Measurements from ENCODE around the gene FAR1.

Gene FAR1

DNA sequence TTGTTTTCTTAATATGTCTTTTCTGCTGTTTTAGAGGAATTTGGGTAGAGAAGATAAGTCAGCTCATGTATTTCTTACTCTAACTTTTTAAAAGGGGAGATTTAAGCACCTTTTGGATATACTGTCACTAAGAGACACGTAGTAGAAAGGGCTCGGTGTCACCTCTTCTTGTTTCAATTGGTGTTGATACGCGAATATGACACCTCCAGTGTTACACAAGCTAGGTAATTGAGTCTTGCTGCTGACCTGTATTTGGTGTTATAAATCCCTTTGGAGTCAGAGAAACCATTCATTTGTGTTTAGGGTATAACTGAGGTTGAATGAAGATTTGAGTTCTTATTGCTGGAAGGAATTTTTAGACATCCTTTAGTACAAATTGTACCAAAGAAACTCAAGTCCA lies 25.6 kb downstream of the FAR1 start:
- no peak overlapping the region for H3K27ac Mint-ChIP-seq
- no peak overlapping the region for H3K4me3 Mint-ChIP-seq
- TF ChIP-seq, protein P1, sequence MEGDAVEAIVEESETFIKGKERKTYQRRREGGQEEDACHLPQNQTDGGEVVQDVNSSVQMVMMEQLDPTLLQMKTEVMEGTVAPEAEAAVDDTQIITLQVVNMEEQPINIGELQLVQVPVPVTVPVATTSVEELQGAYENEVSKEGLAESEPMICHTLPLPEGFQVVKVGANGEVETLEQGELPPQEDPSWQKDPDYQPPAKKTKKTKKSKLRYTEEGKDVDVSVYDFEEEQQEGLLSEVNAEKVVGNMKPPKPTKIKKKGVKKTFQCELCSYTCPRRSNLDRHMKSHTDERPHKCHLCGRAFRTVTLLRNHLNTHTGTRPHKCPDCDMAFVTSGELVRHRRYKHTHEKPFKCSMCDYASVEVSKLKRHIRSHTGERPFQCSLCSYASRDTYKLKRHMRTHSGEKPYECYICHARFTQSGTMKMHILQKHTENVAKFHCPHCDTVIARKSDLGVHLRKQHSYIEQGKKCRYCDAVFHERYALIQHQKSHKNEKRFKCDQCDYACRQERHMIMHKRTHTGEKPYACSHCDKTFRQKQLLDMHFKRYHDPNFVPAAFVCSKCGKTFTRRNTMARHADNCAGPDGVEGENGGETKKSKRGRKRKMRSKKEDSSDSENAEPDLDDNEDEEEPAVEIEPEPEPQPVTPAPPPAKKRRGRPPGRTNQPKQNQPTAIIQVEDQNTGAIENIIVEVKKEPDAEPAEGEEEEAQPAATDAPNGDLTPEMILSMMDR (IDR thresholded peaks at IDR 0.05; ENCODE audit: unreplicated experiment in 3 of 3): no peak
- H3K4me1 Mint-ChIP-seq: peaks cover 4% of the 10 kb centered on the region
- H3K27me3 Mint-ChIP-seq (ENCODE audit: low read depth): no peaks in the 10 kb centered on the region
- H3K9me3 Mint-ChIP-seq: no peaks in the 10 kb centered on the region
- peaks cover 43% of the 10 kb centered on the region for H3K36me3 Mint-ChIP-seq (ENCODE audit: low read depth)

DNA sequence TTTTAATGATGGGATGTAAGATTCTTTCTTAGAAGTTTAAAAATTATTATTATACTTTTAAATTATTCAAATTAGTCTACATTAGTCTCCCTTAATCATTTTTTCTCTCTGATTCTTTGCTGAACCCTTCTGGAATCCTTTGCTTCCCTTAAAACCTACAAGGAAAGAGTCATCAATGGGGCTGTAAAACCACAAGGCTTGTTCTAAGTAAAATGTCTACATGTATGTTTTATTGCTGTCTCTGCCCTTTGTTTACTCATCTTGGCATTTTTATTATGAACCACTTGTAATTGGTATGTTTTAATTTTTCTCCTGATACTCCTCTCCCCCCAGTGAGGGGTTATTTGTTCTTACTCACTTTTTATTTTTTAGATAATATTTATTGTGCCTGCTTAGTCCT lies 27.4 kb downstream of the FAR1 start:
- Mint-ChIP-seq H3K27me3 (ENCODE audit: low read depth) (no peaks in the 10 kb centered on the region), H3K36me3 (ENCODE audit: low read depth) (peaks cover 41% of the 10 kb centered on the region), H3K4me3 (no peak overlapping the region), H3K9me3 (no peaks in the 10 kb centered on the region), H3K27ac (no peak overlapping the region), H3K4me1 (peaks cover 4% of the 10 kb centered on the region)
- TF ChIP-seq, protein P1 (IDR thresholded peaks at IDR 0.05; ENCODE audit: unreplicated experiment in 3 of 3): no peak

DNA sequence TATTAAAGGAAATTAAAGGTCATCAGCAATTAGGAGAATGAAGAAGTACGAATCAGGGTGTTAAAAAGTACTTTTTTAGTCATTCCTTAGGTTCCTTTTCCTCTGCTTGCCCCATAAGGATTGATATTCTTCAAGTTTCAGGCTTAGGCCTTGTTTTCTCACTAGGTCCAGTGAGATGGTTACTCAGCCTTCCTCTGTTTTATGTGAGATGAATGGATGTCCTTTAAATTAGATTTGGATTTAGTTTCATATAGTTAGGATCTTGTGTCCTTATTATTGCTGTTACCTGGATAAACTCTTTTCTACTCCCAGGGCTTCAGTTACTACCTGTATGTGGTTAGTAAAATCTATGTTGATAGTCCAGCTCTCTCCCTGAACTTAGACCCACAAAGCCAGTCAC lies 29.2 kb downstream of the FAR1 start:
- H3K36me3 Mint-ChIP-seq (ENCODE audit: low read depth): peaks cover 46% of the 10 kb centered on the region
- TF ChIP-seq, protein P1 (IDR thresholded peaks at IDR 0.05; ENCODE audit: unreplicated experiment in 3 of 3): no peak
- no peaks in the 10 kb centered on the region for H3K27me3 Mint-ChIP-seq (ENCODE audit: low read depth)
- H3K27ac Mint-ChIP-seq: no peak overlapping the region
- no peaks in the 10 kb centered on the region for H3K9me3 Mint-ChIP-seq
- H3K4me3 Mint-ChIP-seq: no peak overlapping the region
- peaks cover 4% of the 10 kb centered on the region for H3K4me1 Mint-ChIP-seq

DNA sequence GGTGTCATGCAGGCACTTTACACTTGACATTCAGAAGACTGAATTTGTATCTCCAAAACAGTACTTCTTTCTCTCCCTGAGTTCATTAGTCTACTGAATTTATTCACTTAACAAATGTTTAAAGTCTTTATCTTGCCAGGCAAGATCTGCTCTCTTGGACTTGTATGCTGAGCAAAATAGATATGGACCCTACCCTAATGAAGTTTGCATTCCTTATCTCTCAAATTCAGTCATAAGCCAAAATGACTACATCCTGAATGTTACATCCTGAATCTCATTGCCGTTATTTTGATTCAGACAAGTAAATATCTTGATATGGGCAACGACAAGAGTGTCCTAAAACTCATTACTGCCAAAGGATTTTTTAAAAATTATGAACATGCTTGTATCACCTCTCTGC lies 29.7 kb downstream of the FAR1 start:
- TF ChIP-seq, protein P1 (IDR thresholded peaks at IDR 0.05; ENCODE audit: unreplicated experiment in 3 of 3): no peak
- Mint-ChIP-seq H3K36me3 (ENCODE audit: low read depth) (peaks cover 50% of the 10 kb centered on the region), H3K27ac (no peak overlapping the region), H3K9me3 (no peaks in the 10 kb centered on the region), H3K4me3 (no peak overlapping the region), H3K4me1 (peaks cover 4% of the 10 kb centered on the region), H3K27me3 (ENCODE audit: low read depth) (no peaks in the 10 kb centered on the region)

DNA sequence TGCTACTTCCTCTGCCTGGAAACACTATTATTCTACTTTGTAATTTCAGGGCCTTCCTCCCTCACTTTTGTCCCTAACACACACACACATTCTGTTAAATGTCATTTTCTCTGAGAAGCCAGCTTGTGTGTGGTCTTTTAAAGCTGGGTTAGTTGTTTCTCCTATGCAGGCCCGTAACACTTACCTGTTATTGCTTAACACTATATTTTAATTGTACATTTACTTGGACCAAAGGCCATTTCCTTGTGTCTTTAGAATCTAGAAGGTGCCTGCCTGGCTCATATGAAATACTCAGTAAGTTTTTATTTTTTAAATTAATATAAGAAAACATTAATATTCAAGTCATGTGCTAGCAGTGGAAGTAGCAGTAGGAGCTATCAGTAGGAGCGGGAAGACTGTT lies 30.6 kb downstream of the FAR1 start:
- no peaks in the 10 kb centered on the region for H3K4me1 Mint-ChIP-seq
- H3K27ac Mint-ChIP-seq: peak overlapping the region in 1 of 3 experiments; percentile 11
- no peaks in the 10 kb centered on the region for H3K9me3 Mint-ChIP-seq
- H3K4me3 Mint-ChIP-seq: no peak overlapping the region
- TF ChIP-seq, protein P1 (IDR thresholded peaks at IDR 0.05; ENCODE audit: unreplicated experiment in 3 of 3): no peak
- H3K27me3 Mint-ChIP-seq (ENCODE audit: low read depth): no peaks in the 10 kb centered on the region
- peaks cover 57% of the 10 kb centered on the region for H3K36me3 Mint-ChIP-seq (ENCODE audit: low read depth)

DNA sequence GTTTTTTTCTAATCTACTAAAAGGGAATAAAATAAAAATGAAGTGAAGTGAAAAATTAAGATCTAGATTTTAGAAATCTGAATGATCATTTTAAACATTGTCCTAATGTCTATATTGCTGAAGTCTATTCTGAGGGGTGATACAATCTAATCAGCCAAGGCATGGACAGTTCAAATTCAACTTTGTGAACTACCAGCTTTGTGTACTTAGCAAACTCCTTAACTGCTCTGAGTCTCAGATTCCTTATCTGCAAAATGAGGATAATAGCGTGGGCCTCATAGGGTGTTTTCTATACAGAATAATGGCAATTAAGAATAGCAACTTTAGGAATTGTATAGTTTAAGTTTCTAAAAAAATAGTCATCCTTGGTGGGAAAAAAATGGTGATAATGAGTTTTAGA lies 31.4 kb downstream of the FAR1 start:
- Mint-ChIP-seq H3K36me3 (ENCODE audit: low read depth) (peaks cover 55% of the 10 kb centered on the region), H3K27ac (no peak overlapping the region), H3K27me3 (ENCODE audit: low read depth) (no peaks in the 10 kb centered on the region), H3K4me1 (no peaks in the 10 kb centered on the region), H3K9me3 (no peaks in the 10 kb centered on the region), H3K4me3 (no peak overlapping the region)
- TF ChIP-seq, protein P1 (IDR thresholded peaks at IDR 0.05; ENCODE audit: unreplicated experiment in 3 of 3): no peak

Data from nephron (organoid).